Activated CD4-positive, alpha-beta T cell treated with anti-CD3 and anti-CD28 coated beads, Interleukin-2, amount 50 U/mL, for 48 hours (primary cell): Measurements from ENCODE around the gene SSR3.
"Not testable (repeated sequence)": the region's sequence is repeated elsewhere in the genome, so short reads cannot be mapped to it uniquely, and the experiment has no call there.

ENCODE experiments used
- DNase-seq, 2 experiments: peaks; one replicate each; pipeline ENCODE4 v3.0.0-alpha.2; 2020

Gene SSR3

DNA sequence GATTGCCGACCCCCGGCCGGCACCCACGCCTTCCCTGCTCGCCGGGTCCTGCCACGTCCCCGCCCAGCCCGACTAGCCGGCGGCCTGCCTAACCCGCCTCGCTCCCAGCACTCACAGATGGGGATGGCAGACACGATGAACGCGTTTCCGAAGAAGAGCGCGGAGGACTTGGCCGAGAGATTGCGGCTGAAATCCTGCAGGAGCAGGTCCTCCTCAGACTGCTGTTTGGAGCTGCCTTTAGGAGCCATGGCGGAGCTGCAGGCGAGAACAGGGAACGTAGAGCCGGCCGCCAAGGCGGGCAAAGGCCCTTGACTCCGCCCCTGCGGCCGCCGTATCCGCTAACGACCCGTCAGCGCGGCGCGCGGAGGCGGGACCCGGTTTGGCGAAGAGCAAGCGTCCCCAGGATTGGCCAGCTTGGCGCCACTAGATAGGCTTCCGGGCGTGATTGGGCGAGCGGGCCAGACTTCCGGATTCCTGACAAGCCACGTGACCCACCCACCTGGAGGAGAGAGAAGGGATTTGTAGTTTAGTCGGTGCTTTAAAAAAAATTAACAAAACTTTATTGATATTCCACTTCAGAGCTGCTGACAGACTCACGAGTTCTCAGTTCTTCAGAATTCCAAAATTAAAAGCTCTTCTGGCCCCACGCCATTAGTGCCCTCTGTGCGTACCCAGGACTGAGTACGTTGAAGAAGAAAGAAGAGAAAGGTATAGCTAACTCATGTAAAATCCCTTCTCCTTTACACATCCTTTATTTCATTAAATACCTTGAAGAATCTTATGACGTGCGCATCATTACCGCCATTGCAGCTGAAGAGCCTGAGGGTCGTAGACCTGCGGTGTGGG, at the start of gene SSR3:
Gene SSR3 (minus strand): TSS at position 276 of the 846 bp plus-strand sequence. CDS start 28 bp downstream, at position 248.
- DNase-seq = peak; percentile 98 to 99

DNA sequence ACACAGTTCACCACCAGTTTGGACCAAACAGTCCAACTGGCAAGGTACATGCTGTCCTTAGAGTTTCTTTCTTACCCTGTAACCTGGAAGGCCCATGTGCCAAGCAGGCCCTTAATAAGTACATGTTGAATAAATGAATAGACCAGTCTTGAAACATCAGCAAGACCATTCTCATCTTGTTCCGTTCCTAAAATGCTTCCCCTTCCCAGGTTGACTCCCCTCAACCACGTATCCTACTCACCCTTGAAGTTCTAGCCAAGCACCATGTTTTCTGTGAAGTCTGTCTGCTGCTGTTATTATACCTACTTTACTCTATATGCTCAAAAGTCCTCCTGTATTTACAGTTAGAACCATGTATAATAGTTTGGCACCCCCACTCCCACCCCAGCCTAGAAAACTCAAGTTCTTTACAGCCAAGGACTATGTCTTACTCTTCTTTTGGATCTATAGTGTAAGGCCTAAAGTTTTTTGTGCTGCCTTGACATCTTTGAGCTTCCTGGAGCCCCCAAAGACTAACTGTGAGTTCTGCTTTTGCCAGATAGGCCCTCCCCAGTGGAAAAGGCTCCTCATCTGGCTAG, 49.2 kb upstream of the SSR3 start:
- no peak for DNase-seq

DNA sequence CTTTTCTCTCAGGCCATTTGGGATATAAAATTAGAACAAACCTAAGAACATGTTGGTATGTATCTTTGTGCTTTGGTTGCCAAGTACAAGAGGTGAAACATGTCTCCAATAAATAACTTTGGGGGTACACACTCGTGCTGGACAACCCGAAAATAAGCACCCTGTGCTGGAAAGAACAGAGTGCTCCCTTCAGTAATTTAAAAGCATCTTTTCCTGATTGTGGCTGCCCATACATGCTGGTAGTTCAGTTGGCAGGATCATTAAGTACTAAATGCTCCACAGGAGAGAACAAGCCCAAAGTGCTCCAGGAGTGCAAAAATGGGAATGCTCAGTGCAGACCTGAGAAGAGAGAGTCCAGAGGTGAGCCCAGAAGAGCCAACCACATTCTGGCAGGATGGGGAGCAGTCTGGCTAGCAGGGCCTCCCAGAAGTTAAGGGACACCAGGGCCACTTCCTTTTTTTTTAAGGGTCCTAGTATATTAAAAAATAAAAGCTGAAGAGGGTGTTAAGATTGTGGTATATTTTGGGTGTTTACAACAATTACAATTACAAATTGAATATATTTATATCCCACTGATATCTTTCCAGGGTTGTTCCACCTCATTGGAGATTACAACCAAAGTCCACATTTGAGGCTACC, 48.6 kb upstream of the SSR3 start:
- DNase-seq = no peak

DNA sequence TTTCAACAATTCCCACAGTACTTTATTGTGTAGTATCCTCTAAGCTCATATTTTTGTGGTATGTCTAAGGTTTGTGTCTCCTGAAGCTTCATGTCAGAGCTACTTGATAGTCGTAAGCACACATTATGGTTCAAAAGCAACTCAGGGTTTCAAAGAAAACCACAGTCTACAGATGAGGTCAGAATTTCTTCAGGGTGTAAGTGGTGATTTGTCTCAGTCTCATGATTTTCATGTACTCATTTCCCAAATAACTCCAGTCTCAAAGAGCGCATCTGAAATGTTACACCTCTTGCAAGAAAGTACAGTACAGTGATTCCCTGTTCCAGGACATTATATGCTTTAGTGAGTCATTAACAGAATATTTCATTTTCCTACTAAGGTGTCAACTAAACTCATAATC, 47.5 kb upstream of the SSR3 start:
- no peak for DNase-seq

DNA sequence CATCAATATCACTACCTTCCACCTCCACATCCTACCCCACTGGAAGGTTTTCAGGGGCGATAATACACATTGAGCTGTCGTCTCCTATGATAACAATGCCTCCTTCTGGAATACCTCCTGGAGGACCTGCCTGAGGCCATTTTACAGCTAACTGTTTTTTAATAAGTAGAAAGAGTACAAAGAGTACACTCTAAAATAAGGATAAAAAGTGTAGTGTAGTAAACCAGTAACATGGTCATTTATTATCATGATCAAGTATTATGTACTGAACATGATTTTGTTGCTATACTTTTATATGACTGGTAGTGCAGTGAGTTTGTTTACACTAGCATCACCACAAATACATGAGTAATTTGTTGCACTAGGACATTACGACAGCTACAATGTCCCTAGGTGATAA, 46.6 kb upstream of the SSR3 start:
- no peak for DNase-seq

DNA sequence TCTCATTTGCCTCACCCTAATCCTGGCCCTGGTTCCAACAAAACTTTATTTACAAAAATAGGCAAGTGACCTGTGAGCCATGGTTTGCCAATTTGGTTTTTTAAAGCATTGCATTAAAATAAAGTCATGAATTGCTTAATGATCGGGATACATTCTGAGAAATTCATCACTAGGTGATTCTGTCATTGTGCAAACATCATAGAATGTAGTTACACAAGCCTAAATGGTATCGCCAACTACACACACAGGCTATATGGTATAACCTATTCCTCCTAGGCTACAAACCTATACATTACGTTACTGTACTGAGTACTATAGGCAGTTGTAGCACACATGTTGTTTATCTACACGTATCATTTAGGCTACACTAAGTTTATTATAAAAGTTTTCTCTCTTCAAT, 45.9 kb upstream of the SSR3 start:
- no peak for DNase-seq

DNA sequence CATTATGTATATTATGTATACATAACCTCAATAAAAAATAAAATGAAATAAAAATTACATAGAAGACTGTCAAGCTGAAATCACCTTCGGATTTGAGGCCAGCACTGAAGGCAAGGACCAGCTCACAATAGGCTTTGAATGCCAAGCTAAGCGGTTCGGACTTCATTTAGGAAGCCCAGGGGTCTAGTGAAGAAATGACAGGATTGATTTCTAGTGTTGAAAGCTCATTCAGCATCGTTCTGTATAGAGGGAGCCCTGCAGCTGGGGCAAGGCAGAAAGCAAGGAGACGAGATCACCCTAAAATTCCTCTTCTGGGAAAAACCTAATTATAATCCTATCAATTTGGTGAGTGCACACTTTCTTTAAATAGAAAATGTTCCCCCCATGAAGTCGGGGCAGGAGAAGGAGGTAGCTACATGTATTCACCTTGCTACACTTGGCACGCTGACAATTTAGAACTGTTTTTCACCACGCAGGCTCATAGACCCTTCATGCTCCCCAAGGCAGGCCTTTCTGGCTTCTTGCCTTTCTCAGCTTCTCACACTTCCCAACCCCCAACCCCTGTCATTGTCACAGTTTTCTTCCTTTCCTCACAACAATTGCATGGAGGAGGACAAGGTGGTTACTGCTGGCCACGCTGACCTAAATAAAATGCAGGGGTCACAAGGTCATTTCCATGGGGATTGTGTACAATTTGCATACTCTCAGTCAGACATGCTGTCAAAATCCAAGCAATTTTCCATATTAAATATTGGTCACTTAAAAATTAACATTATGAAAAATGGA, 44.4 kb upstream of the SSR3 start:
- no peak for DNase-seq

DNA sequence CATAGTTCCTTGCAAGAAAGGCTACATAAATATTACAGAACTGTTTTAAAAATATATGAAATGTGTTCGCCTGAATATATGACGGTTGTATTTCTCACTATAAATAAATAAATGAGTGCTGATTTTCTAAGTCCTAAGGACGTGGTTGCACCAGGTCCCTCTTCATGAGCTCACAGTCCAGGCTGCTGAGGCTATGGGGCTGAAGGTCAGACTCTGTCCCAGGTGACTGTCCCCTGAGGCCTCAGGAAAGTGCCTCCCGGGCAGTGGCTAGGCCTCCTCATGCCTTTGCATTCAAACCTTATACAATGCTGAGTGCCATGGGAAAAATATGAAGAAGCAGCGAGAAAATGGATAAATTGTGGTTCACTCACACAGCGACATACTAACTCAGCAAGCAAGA, 43.5 kb upstream of the SSR3 start:
- DNase-seq = no peak

DNA sequence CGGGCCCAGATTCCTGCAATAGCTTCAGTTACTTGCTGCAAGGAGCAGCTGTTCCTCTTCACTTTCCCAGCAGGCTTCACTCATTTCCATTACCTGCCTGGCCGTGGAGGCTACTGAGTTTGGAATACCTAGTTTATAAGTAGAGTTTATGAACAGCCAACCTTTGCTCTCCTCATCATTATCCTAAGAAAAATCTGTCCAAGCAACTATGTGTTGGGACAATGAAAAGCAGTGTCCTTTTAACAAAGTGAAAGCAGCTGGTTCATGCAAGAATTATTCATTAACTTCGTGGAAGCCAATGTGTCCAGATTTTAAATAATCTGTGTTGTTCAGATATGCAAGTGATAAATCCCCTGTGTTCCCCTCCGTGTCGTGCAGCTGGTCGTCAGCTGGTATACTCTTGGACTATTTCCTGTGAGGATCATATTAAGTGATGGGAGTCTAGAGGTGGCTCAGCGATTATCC, 39.3 kb upstream of the SSR3 start:
- DNase-seq = no peak

DNA sequence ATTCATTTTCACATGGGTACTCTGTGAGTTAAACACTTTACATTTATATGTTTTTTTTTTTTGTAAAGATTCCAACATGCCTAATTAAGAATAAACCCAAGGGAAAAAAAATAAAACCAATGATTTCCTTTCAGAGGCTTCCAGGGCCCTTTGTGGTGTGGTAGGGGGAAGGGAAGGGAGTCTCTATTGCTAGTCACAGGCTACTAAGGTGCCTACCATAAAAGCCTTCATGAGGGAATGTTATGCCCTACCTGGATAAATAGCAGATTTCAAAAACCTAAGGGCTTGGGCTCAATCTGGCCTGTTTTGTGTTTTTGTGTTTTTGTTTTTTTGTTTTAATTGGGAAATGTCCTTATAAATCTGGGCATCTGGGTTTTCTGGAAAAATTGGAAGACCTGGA, 38.9 kb upstream of the SSR3 start:
- DNase-seq = no peak

DNA sequence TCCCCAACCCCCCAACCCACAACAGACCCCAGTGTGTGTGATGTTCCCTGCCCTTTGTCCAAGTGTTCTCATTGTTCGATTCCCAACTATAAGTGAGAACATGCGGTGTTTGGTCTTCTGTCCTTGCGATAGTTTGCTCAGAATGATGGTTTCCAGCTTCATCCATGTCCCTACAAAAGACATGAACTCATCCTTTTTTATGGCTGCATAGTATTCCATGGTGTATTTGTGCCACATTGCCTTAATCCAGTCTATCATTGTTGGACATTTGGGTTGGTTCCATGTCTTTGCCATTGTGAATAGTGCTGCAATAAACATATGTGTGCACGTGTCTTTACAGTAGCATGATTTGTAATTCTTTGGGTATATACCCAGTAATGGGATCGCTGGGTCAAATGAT, 34.9 kb upstream of the SSR3 start:
- DNase-seq = not testable (repeated sequence)

DNA sequence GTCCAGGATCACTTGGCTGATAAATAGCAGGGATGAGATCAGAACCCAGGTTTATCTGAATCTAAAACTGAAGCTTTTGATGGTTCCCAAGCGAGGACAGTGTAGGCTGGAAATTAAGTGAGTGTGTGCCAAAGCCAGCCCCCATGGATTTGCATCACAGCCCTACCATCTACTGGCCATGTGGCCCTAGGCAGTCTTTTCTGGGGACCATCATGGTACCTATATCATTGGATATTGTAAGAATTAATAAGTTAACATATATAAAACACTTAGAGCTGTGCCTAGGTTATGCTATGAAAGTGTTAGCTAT, 32.8 kb upstream of the SSR3 start:
- no peak for DNase-seq

DNA sequence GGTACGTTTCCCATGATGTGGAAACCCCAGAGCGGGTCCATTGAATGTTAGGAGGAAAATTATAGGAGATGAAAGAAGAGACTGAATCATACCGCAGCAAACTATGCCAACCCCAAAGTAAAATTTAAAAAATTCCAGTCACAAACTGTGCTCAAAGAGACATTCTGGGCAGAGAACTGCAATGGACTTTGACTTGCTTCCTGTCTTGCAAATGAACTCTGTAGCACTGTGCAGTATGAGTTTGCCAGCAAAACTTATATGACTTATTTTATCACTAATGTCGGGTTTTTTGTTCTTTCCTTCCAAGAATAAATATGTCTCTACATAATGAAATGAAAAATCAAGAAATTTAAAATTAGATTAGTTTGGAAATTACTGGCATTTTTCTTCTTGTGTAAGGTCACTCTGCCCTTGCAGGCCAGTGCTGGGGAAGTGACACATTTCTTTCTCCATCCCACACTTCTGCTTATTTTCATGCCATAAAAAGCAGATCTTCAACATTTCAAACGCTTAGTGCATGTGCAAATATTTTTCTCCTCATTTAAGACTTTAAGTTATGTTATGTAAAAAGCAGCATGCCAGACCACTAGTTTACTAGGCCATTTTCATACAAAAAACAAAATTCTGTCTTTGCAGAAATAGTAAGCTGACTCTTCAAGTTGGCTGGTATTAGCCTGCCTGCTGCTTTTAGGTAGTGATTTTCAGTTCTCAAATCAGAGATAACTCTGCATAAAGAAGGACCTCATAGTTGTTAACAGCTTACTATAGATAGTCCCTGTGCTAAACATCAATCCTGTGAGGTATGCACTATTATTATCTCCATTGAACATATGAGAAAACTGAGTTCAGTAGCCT, 32.2 kb upstream of the SSR3 start:
- no peak for DNase-seq

DNA sequence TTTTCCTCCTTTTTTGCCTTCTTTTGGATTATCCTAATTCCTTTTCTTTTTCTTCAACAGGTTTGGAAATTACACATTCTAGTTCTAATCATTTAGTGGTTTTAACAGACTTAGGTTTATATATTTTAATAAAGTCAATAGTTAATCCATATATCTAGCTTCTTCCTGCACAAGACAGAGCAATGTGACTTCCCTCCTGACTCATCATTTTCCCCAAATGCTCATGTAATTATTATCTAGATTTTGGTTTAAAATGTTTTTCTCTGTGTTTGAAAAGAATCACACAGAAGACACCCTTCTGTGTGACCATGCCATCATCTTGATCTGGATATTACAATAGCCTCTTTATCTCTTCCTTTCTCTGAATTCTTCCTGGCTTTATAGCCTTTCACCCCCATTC, 28.6 kb upstream of the SSR3 start:
- no peak for DNase-seq

DNA sequence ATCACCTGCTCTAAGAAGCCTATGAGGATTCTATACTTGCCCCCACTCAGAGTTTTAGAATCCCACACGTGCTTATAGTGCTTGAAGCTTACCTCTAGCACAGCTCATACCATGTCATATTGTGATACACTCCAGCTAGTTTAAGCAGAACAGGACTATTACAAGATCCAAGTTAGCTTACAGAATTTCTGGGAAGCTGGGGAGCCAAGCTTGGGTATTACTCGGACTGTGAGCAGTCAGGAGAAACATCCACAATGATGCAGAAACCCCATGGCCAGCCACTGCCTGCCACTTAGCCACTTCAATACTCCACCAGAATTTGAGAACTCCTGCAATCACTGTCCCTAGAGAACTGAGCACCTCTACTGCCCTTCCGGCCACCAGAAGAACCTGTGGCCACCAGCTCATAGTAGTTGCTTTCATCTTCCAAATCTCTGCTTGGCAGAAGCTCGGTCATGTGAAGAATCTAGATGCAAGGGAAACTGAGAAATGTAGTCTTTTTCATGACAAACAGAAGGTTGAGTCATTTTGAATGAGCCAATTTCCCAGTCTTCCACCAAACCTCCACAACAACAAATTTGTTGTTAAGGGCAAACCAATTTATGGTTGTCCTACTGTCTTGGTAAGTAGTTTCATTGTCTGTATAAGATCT, 27.7 kb upstream of the SSR3 start:
- DNase-seq = no peak

DNA sequence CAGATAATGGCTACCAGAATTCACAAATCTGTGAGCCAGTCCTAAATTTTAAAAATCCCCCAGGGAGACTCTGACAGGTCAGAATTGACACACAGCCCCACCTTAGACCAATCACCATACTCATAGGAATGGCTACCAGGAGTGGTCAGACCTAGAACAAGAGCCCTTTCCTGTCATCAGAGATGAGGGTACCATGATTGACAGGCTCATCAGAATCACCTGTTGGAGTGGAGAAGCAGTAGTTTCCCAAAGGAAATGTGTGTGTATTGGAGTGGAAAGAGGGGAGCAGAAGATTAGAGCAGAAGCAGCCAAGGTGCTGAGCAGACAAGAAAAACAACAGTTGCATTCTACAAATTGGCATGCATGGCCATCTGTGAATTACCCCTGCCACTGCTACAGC, 27.0 kb upstream of the SSR3 start:
- no peak for DNase-seq

DNA sequence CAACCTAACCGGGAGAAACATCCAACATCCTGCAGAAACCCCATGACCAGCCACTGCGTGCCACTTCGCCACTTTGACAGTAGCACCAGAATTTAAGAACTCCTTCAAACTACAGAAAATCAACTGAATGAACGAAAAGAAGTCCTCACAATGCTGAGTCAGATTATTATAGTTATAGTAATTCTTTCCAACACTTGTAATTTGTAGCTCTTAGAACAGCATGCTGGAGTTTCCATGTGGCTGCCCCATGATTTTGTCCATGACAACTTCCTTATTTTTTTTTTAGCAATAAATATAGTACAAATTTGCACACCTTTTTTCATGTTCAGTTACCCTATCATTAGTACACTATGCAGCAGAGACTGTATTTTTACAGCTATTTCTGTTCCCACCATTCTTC, 26.1 kb upstream of the SSR3 start:
- DNase-seq = no peak

DNA sequence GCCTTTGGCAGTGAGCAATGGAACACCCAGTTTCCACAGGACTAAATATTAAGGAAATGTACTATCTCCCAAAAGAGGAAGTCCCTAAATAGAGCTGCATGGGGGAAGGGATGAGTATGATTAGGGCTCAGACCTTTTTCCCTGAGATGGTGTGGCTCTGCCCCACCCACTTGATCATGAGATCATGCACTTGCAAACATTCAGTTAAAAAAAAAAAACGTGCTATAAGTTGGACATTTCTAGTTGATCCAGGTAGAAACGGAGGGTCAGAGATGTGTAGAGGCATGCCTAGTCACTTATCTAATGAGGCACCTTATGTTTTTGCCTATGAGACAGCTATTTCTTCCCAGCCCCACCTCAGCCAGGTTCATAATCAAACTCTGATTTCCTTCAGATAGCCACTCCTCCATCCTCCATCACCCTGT, 24.5 kb upstream of the SSR3 start:
- no peak for DNase-seq

DNA sequence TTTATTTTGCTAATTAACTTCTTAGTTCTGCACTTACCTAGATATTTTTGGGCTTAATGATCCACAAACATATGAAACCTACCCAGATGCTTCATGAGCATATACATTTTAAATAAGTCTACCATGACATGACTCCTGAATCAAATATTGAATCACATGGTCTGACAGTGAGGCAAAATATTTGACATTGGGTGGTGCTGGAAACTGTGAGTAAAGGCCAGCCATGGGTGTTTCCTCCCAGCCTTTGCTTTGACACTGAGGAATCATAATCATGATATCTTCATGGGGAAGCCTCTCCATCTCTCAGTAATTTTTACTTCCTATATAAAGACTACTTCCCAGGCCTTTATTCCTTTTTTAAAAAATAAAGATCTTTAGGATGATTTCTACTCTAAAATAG, 22.8 kb upstream of the SSR3 start:
- DNase-seq = no peak

DNA sequence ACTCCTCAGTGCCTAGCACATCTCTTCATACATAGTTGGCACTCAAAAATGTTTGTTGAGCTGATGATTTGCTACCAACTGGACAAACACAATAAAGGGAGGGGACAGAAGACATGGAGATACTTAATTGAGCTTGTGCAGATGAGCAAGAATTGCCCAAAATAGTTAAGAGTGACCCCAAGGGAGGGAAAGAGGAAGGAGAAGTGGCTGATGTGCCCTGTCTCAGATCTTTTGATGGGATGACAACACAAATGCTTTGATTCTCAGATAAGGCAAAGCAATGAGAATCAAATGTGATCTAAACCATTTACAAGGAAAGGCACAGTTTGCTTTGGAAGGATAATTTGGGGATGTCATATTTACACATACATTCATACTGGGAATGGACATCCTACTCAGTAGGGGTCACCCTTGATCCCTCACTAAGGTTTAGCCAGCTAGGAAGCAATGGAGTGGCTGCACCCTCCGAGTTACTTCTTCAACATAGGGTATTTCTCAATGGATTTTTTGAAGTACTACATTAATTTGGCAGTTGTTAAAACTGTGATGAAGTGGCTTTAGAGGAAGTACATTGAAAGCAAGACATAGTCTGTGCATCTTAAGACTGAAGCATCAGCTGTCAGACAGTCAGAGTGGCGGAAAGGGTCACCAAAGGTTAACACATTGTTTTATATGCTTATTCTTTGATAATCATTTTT, 21.9 kb upstream of the SSR3 start:
- DNase-seq = no peak

DNA sequence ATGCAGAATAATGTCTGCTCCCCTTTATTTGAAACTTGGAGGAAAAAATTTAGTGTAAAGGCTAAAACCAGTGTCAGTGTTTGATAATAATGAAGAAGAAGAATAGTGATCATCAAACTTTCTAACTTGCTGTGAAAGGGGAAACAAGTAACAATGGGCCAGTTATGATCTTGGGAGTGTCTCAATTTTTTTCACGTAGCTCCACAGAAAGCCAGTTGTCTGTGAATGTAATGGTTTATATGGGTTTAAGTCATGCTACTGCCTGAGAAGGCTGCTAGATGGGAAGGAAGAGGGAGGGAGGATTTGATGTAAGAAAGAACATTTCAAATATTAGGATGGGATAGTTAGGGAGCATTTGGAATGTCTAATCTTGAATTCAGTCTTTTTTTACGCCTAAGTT, 21.1 kb upstream of the SSR3 start:
- DNase-seq = no peak
